ENCODE measurements around the gene PRKAG1. TPM values are rescaled to one million over a fixed set of nuclear protein-coding genes. Genes with fewer than 3 reads are reported as not detected.

The PRKAG1 gene
- total RNA-seq, 1 experiment from 2014 or later, result 34.2 TPM

- CTCF ChIA-PET, result interaction anchor here (1.0 kb wide), 1 partner anchor 62 kb away, joined by 3 read pairs; no protein-coding TSS in a partner anchor
- no peaks in the 10 kb centered on the region for H3K27me3 Mint-ChIP-seq (ENCODE audit: unreplicated experiment)
- H3K4me1 Mint-ChIP-seq (ENCODE audit: low read depth, unreplicated experiment), result peaks cover 23% of the 10 kb centered on the region
Observed at GRCh38 chr12:49058366-49059044, 39.9 kb upstream of the PRKAG1 start.

DNA sequence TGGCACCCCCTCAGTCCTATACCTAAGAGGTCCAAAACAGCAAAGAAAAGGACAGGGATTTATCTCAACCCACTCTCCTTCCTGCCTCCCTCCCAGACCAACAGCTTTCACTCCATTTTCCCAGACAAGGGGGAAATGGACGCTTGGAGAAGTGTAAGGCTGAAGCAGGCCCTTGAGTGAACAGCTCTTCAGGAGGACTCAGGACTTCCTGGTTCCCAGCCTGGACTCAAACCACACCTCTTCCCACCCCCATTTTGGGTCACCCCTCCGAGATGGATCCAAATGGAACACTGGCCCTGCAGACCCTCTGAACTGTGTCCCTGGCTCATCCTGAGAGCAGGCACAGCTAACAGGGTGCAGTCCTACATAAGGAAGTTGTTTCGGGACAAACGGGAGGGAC, 39.3 kb upstream of the PRKAG1 start:
- DNase-seq, result no peak

More at GRCh38 chr12:49058366-49059044, 39.9 kb upstream of the PRKAG1 start:
- Mint-ChIP-seq H3K36me3 (ENCODE audit: insufficient read depth, unreplicated experiment) (peaks cover 42% of the 10 kb centered on the region), H3K4me3 (ENCODE audit: low read depth, unreplicated experiment) (peak overlapping the region; percentile 79), H3K27ac (ENCODE audit: unreplicated experiment) (peak overlapping the region; percentile 77), H3K9me3 (ENCODE audit: low read depth, unreplicated experiment) (no peaks in the 10 kb centered on the region)
- intact Hi-C loops (cut with micrococcal nuclease; ENCODE audit: unreplicated experiment), result no loop called here
- TF ChIP-seq, protein P1, sequence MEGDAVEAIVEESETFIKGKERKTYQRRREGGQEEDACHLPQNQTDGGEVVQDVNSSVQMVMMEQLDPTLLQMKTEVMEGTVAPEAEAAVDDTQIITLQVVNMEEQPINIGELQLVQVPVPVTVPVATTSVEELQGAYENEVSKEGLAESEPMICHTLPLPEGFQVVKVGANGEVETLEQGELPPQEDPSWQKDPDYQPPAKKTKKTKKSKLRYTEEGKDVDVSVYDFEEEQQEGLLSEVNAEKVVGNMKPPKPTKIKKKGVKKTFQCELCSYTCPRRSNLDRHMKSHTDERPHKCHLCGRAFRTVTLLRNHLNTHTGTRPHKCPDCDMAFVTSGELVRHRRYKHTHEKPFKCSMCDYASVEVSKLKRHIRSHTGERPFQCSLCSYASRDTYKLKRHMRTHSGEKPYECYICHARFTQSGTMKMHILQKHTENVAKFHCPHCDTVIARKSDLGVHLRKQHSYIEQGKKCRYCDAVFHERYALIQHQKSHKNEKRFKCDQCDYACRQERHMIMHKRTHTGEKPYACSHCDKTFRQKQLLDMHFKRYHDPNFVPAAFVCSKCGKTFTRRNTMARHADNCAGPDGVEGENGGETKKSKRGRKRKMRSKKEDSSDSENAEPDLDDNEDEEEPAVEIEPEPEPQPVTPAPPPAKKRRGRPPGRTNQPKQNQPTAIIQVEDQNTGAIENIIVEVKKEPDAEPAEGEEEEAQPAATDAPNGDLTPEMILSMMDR (IDR thresholded peaks at IDR 0.05; ENCODE audit: unreplicated experiment), result no peak
- no TSS peak for BruUV-seq (replicated peaks)
- DNase-seq, result no peak

GRCh38 chr12:49055978-49056754, 37.6 kb upstream of the PRKAG1 start:
- TF ChIP-seq, protein P1 (IDR thresholded peaks at IDR 0.05; ENCODE audit: unreplicated experiment), result no peak
- Mint-ChIP-seq H3K9me3 (ENCODE audit: low read depth, unreplicated experiment) (no peaks in the 10 kb centered on the region), H3K36me3 (ENCODE audit: insufficient read depth, unreplicated experiment) (peaks cover 49% of the 10 kb centered on the region), H3K27ac (ENCODE audit: unreplicated experiment) (no peak overlapping the region), H3K4me3 (ENCODE audit: low read depth, unreplicated experiment) (peak overlapping the region; percentile 79), H3K27me3 (ENCODE audit: unreplicated experiment) (no peaks in the 10 kb centered on the region), H3K4me1 (ENCODE audit: low read depth, unreplicated experiment) (peaks cover 23% of the 10 kb centered on the region)
- DNase-seq, result peak; percentile 11
- CTCF ChIA-PET, result no interaction called here
- BruUV-seq (replicated peaks), result no TSS peak
- intact Hi-C loops (cut with micrococcal nuclease; ENCODE audit: unreplicated experiment), result no loop called here

More for the DNA sequence above, 39.3 kb upstream of the PRKAG1 start:
- Mint-ChIP-seq H3K27me3 (ENCODE audit: unreplicated experiment) (no peaks in the 10 kb centered on the region), H3K9me3 (ENCODE audit: low read depth, unreplicated experiment) (no peaks in the 10 kb centered on the region), H3K27ac (ENCODE audit: unreplicated experiment) (no peak overlapping the region), H3K4me1 (ENCODE audit: low read depth, unreplicated experiment) (peaks cover 23% of the 10 kb centered on the region), H3K36me3 (ENCODE audit: insufficient read depth, unreplicated experiment) (peaks cover 46% of the 10 kb centered on the region), H3K4me3 (ENCODE audit: low read depth, unreplicated experiment) (peak overlapping the region; percentile 79)
- TF ChIP-seq, protein P1 (IDR thresholded peaks at IDR 0.05; ENCODE audit: unreplicated experiment), result no peak
- intact Hi-C loops (cut with micrococcal nuclease; ENCODE audit: unreplicated experiment), result no loop called here
- no TSS peak for BruUV-seq (replicated peaks)
- CTCF ChIA-PET, result no interaction called here

- no peak overlapping the region for H3K4me3 Mint-ChIP-seq (ENCODE audit: low read depth, unreplicated experiment)
- no TSS peak for BruUV-seq (replicated peaks)
Observed at GRCh38 chr12:49055092-49055491, 36.5 kb upstream of the PRKAG1 start.

More at GRCh38 chr12:49055092-49055491, 36.5 kb upstream of the PRKAG1 start:
- intact Hi-C loops (cut with micrococcal nuclease; ENCODE audit: unreplicated experiment), result no loop called here
- no peak for DNase-seq
- CTCF ChIA-PET, result no interaction called here
- Mint-ChIP-seq H3K36me3 (ENCODE audit: insufficient read depth, unreplicated experiment) (peaks cover 45% of the 10 kb centered on the region), H3K4me1 (ENCODE audit: low read depth, unreplicated experiment) (peaks cover 23% of the 10 kb centered on the region), H3K27me3 (ENCODE audit: unreplicated experiment) (no peaks in the 10 kb centered on the region), H3K9me3 (ENCODE audit: low read depth, unreplicated experiment) (no peaks in the 10 kb centered on the region), H3K27ac (ENCODE audit: unreplicated experiment) (no peak overlapping the region)
- TF ChIP-seq, protein P1 (IDR thresholded peaks at IDR 0.05; ENCODE audit: unreplicated experiment), result no peak

Data from Calu3 (cell line).